Measurements from ENCODE around the gene CCBE1. TPM values are rescaled to one million over a fixed set of nuclear protein-coding genes. Genes with fewer than 3 reads are reported as not detected.
"Not testable (repeated sequence)": the region's sequence is repeated elsewhere in the genome, so short reads cannot be mapped to it uniquely, and the experiment has no call there.

CCBE1 gene
- total and polyA plus RNA-seq, 5 experiments from 2014 or later = 0.36 TPM; not detected in 4

DNA sequence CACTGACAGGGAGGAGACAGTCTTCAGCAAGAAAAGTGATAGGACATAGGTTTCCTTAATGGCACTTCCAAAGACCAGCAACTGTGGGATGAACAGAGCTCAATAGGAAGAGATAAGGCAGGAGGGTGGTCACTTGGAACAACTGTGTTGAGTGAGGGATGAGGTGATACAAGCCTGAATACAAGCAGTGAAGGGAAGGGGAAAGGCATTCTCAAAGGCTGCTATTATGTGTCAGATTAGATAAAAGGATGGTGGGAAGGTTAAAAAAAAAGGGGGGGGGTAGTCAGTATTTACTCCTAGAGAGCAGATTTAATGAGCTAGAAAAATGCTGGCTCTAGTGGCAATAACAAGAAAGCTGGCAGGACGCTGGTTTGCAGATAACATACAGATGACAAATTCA is 25.7 kb downstream of the CCBE1 start:
- no peaks in the 10 kb centered on the region for H3K36me3 Mint-ChIP-seq
- no peak overlapping the region for H3K27ac Mint-ChIP-seq
- POLR2A ChIA-PET = no interaction called here
- ATAC-seq (no peak), DNase-seq (no peak)
- H3K4me1 Mint-ChIP-seq = peaks cover 0 to 4% (median 0%) of the 10 kb centered on the region in 4 donors
- no peak overlapping the region for H3K4me3 Mint-ChIP-seq
- H3K27me3 Mint-ChIP-seq = peaks cover 0 to 11% (median 0%) of the 10 kb centered on the region in 5 donors
- peaks cover 0 to 3% (median 0%) of the 10 kb centered on the region in 9 donors for H3K9me3 Mint-ChIP-seq

DNA sequence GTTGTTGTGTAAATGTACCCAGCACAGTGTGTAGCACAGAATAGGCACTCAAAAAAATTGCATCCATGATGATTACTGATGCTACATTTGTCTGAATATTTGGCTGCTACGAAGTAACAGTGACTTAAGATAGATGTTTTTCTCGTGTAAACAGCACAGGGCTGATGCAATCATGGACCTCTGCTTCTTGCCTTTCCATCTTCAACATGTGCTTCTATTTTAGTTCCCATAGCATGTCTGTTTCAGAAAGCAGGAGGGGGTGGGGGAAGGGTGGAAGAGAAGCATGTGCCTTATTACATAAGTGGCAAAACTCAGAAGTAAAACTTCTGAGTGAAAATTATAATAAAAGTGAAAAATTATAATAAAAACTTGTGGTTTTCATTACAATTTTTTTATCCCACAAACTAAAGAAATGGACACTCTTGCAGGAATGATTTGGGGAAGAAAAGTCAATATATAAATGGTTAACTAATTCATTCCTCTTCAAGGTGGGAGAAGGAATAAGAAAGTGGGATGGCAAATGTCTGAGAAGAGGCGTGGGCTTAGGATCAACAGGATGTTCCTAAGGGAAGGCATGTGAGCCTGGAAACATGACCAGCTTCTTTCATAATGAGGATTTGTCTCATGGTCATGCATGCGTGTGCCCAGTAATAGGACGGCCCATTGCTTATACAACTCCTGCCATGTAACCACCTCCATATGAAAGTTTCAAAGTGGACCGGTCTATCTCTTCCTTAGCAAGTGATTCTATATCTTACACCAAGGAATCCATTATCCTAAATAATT is 27.2 kb downstream of the CCBE1 start:
- POLR2A ChIA-PET = no interaction called here
- Mint-ChIP-seq H3K9me3 (peaks cover 0 to 3% (median 0%) of the 10 kb centered on the region in 9 donors), H3K27ac (no peak overlapping the region)

DNA sequence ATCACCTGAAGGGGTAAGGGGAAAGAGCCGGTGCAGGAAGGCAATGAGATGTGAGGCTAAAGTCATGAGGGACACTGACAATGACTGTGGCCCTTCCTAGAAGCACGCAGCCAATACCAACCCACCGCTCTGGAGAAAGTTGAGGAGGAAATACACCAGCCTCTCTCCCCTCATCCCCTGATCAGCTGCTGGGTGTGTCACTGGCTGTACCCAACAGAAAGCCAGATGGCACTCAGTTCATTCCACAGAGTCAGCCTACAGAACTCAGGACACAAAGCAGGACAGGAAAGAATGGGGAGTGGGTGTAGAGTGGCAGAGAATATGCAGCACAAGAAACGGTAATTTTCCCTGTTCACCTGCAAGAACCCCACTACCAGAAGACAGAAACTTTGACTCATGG is 29.7 kb downstream of the CCBE1 start:
- Mint-ChIP-seq H3K4me1 (peaks cover 0 to 4% (median 0%) of the 10 kb centered on the region in 4 donors), H3K9me3 (peaks cover 0 to 3% (median 0%) of the 10 kb centered on the region in 9 donors), H3K36me3 (no peaks in the 10 kb centered on the region), H3K27me3 (peaks cover 0 to 11% (median 3%) of the 10 kb centered on the region in 5 donors), H3K27ac (no peak overlapping the region), H3K4me3 (no peak overlapping the region)
- ATAC-seq (no peak), DNase-seq (no peak)
- POLR2A ChIA-PET = no interaction called here

More for the DNA sequence above, 27.2 kb downstream of the CCBE1 start:
- Mint-ChIP-seq H3K4me1 (peaks cover 0 to 4% (median 0%) of the 10 kb centered on the region in 4 donors), H3K36me3 (no peaks in the 10 kb centered on the region), H3K4me3 (no peak overlapping the region), H3K27me3 (peaks cover 0 to 11% (median 3%) of the 10 kb centered on the region in 5 donors)
- ATAC-seq (no peak), DNase-seq (no peak)

GRCh38 chr18:59666007-59666402 is 31.2 kb downstream of the CCBE1 start:
- H3K36me3 Mint-ChIP-seq, H3K9me3 Mint-ChIP-seq, H3K4me1 Mint-ChIP-seq, H3K4me3 Mint-ChIP-seq, ATAC-seq, H3K27me3 Mint-ChIP-seq, POLR2A ChIA-PET, DNase-seq, H3K27ac Mint-ChIP-seq: not testable (repeated sequence)

- Mint-ChIP-seq H3K4me3 (no peak overlapping the region), H3K36me3 (no peaks in the 10 kb centered on the region), H3K4me1 (no peaks in the 10 kb centered on the region), H3K27ac (no peak overlapping the region), H3K27me3 (peaks cover 0 to 5% (median 3%) of the 10 kb centered on the region in 5 donors), H3K9me3 (peaks cover 0 to 3% (median 0%) of the 10 kb centered on the region in 9 donors)
- POLR2A ChIA-PET = no interaction called here
- DNase-seq (no peak), ATAC-seq (no peak)
These were observed 31.9 kb downstream of the CCBE1 start for GRCh38 chr18:59665057-59666006.

DNA sequence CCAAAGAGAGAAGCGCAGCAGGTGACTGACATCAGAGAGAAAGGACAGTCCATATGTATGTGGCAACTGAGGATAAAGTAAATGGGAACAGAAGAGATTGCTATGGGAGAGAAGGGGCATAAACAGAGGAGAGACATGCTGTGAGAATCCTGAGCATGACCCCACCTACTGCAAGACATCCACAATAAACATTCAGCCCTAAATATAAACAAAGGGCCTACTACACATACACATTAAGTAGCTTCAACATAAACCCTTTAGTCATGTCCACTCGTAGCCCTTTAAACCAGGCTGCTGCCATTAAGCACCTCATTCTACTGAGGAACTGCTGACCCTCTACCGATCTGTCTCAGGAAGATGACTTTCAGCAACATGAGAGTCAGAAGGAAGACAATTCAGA is 32.9 kb downstream of the CCBE1 start:
- no peaks in the 10 kb centered on the region for H3K36me3 Mint-ChIP-seq
- ATAC-seq (no peak), DNase-seq (no peak)
- peaks cover 0 to 5% (median 3%) of the 10 kb centered on the region in 5 donors for H3K27me3 Mint-ChIP-seq
- H3K27ac Mint-ChIP-seq = no peak overlapping the region
- POLR2A ChIA-PET = no interaction called here
- no peak overlapping the region for H3K4me3 Mint-ChIP-seq
- peaks cover 0 to 3% (median 0%) of the 10 kb centered on the region in 9 donors for H3K9me3 Mint-ChIP-seq
- no peaks in the 10 kb centered on the region for H3K4me1 Mint-ChIP-seq

- ATAC-seq (no peak), DNase-seq (no peak)
- H3K27ac Mint-ChIP-seq = no peak overlapping the region
- no peaks in the 10 kb centered on the region for H3K9me3 Mint-ChIP-seq
- POLR2A ChIA-PET = no interaction called here
- H3K36me3 Mint-ChIP-seq = no peaks in the 10 kb centered on the region
- H3K4me3 Mint-ChIP-seq = no peak overlapping the region
- peaks cover 0 to 7% (median under 1%) of the 10 kb centered on the region in 5 donors for H3K27me3 Mint-ChIP-seq
- H3K4me1 Mint-ChIP-seq = no peaks in the 10 kb centered on the region
These were observed 34.1 kb downstream of the CCBE1 start for GRCh38 chr18:59663096-59663495.

DNA sequence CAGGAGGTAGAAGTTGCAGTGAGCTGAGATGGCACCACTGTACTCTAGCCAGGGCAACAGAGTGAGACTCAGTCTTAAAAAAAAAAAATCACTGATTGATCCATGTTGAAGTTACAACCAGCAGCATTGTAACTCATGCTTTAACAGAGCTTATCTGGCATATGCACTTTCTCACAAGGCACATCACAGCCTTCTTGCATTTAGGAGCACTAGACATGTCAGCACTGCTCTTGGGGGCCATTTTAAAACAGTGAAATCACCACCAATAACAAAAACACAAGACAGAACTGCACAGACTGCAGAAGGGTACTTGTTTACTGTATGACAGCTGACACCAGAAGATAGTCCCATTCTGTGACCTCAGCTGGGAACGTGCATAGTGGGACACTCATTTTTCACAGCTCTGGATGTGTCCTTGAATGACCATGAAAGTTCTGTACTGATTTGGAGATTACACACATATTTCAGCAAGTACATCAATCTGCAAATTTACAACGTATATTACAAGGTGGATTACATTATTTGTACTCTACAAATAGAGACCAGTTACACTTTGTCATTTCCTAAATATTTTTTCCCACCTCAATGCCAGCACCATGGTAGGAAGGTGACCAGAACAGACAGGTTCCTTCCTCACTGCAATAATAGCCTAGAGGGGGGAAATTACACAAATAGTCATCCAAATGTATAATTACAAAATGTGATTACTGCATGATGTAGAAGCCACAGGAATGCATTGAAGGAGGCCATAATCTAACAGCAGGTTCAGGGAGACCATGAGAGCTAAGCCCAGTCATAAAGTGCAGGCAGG is 35.1 kb downstream of the CCBE1 start:
- H3K36me3 Mint-ChIP-seq = no peaks in the 10 kb centered on the region
- no peak overlapping the region for H3K27ac Mint-ChIP-seq
- ATAC-seq = no peak

DNA sequence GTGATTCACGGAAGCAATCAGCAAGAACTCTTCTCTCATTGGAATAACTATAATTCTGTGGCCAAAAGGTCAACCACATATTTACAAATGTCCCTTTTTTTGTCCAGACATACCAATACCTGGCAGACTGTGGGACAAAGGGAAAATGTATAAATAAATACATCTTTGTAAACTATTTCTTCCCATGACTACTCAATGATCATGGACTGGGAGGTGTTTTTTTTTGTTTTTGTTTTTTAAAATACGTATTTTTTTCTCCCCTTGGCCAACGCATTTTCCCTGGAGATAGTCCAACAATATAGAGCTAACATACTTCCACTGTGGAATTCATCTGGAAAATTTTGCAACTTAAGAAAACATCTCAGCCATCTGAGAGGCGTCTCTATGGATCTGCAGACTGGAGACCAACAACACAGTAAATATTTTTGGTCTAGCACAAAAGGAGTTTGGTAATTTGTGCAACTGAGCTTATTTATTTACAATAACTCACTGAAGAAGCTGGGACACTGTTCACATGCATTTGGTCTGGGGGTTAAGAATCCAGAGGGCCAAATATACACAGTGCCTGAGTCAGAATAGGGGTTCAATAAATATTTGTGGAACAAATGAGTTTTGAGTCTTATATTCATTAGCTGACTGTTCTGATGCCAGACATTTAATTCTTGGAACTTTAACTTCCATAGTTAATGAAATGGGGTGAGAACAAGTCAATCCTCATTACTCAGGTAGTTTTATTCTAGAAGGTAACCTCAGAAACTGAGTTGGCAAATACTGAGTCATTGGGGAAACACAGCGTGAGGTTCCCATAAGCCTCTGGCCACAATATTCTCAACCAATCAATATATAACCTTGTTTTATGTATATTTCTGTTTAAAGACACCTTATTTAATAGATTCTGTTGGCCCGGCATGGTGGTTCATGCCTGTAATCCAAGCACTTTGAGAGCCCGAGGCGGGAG is 36.2 kb downstream of the CCBE1 start:
- POLR2A ChIA-PET = no interaction called here
- peaks cover 0 to 3% (median 0%) of the 10 kb centered on the region in 9 donors for H3K9me3 Mint-ChIP-seq

More for the DNA sequence above, 35.1 kb downstream of the CCBE1 start:
- Mint-ChIP-seq H3K4me3 (no peak overlapping the region), H3K27me3 (peaks cover under 1 to 11% (median 9%) of the 10 kb centered on the region in 5 donors), H3K9me3 (peaks cover 0 to under 1% (median 0%) of the 10 kb centered on the region in 9 donors), H3K4me1 (no peaks in the 10 kb centered on the region)
- POLR2A ChIA-PET = no interaction called here
- DNase-seq = no peak

GRCh38 chr18:59660366-59660765 is 36.9 kb downstream of the CCBE1 start:
- Mint-ChIP-seq H3K36me3 (no peaks in the 10 kb centered on the region), H3K27me3 (peaks cover 3 to 15% (median 7%) of the 10 kb centered on the region in 5 donors), H3K4me3 (no peak overlapping the region), H3K4me1 (no peaks in the 10 kb centered on the region), H3K9me3 (peaks cover 0 to 3% (median 0%) of the 10 kb centered on the region in 9 donors), H3K27ac (no peak overlapping the region)
- DNase-seq (no peak), ATAC-seq (no peak)
- POLR2A ChIA-PET = no interaction called here

More for the DNA sequence above, 36.2 kb downstream of the CCBE1 start:
- ATAC-seq = no peak
- peaks cover 3 to 15% (median 10%) of the 10 kb centered on the region in 5 donors for H3K27me3 Mint-ChIP-seq
- no peaks in the 10 kb centered on the region for H3K4me1 Mint-ChIP-seq
- no peak for DNase-seq
- no peak overlapping the region for H3K27ac Mint-ChIP-seq
- no peaks in the 10 kb centered on the region for H3K36me3 Mint-ChIP-seq
- H3K4me3 Mint-ChIP-seq = no peak overlapping the region

DNA sequence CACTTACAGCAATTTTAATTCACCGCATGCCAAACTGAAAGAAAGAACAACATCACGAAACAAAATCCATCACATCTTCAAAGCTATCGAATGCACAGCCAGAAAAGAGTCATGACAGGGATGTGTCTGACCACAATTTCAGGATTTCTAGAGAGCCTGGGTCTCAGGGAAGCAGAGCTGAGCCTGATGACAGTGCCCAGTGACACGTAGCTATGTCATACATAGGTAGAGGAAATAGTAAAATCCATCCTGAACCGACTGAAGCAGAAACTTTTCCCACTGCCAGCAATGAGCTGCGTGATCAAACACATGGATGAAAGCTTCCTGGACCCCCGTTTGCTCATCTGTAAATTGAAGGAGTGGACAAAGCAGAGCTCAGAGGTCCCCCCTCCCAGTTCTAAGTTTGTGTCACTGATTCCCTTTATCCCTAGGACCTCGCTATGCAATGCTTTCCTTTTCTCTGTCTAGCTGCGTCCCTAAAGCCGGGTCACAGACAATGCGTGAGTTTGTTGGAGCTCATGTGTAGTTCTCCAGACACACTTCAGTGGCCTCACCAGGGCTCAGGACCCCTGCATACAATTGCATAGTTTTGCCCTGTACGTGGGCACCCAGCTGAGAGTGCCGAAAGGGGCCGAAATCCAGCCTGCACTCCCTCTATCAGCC is 37.6 kb downstream of the CCBE1 start:
- POLR2A ChIA-PET = no interaction called here
- Mint-ChIP-seq H3K4me3 (no peak overlapping the region), H3K36me3 (no peaks in the 10 kb centered on the region), H3K27me3 (peaks cover 3 to 15% (median 7%) of the 10 kb centered on the region in 5 donors), H3K27ac (no peak overlapping the region), H3K4me1 (no peaks in the 10 kb centered on the region), H3K9me3 (peaks cover 0 to 3% (median 0%) of the 10 kb centered on the region in 9 donors)
- DNase-seq (no peak), ATAC-seq (no peak)

Measured in naive thymus-derived CD8-positive, alpha-beta T cell (primary cell).